Testis (tissue), 2 donors: ENCODE results near the gene C4orf50.

Source experiments
- POLR2A ChIP-seq: fragments of 450-650 bp; IDR thresholded peaks from one replicate; pipeline ENCODE4 v1.6.1; 2017; ENCODE audit warnings: antibody characterized with exemption, mild to moderate bottlenecking, moderate library complexity
- TF ChIP-seq, protein P1 (sequence below), 3 experiments: fragments of 450-650 bp in 2 of 3; fragments of 200-600 bp in 1 of 3; sonication (generic) in 1 of 3; IDR thresholded peaks; one replicate each; pipeline ENCODE4 v1.5.1; 2016 to 2019; ENCODE audit warnings: antibody characterized with exemption in 3 of 3, mild to moderate bottlenecking in 2 of 3, moderate library complexity in 1 of 3

DNA sequence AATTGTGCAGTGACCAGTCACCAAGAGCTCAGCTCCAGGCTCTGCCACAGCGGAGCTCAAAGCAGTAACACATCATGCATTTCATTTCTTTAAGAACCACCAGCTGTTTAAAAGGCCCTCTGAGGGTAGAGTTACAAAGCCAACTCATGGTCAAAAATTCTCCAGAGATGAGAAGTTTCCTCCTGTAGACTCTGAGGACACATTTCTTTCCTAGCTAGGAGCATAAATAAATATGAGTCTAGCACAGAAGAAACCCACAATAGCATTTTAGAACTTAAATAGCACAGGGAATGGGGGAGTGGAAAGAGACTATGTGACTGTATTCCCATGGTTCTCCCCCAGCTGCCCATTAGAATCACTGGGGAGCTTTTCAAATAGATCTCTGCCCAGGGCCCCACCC lies 118.8 kb downstream of the C4orf50 start:
- TF ChIP-seq POLR2A: no peak
- TF ChIP-seq, protein P1, sequence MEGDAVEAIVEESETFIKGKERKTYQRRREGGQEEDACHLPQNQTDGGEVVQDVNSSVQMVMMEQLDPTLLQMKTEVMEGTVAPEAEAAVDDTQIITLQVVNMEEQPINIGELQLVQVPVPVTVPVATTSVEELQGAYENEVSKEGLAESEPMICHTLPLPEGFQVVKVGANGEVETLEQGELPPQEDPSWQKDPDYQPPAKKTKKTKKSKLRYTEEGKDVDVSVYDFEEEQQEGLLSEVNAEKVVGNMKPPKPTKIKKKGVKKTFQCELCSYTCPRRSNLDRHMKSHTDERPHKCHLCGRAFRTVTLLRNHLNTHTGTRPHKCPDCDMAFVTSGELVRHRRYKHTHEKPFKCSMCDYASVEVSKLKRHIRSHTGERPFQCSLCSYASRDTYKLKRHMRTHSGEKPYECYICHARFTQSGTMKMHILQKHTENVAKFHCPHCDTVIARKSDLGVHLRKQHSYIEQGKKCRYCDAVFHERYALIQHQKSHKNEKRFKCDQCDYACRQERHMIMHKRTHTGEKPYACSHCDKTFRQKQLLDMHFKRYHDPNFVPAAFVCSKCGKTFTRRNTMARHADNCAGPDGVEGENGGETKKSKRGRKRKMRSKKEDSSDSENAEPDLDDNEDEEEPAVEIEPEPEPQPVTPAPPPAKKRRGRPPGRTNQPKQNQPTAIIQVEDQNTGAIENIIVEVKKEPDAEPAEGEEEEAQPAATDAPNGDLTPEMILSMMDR (IDR thresholded peaks at IDR 0.05): no peak
